NCI-H1105 treated with DMSO at 0.1 percent for 48 hours (cell line): ENCODE results near the gene COMMD4.
"Not testable (repeated sequence)": the region's sequence is repeated elsewhere in the genome, so short reads cannot be mapped to it uniquely, and the experiment has no call there.

Source experiments
- DNase-seq: peaks from one replicate; lab custom pipeline; 2025; lab: John Stamatoyannopoulos, UW

COMMD4 gene

DNA sequence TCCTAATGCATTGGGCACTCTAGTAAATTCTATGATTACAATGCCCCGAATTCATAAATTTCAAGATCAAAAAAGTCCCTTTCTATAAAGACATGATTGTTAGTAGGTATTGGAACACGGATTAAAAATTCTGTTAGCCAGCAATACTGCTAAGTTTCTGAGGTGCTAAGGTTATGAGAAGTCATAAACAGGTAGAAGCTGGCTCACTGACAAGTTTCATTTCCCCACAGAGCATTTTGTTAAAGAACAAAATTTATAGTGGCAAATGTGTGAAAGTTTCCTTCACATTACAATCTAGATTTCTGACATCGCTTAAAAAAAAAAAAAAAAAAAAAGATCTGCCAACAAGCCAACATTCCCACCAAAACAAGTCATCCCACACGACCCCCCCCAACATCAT, 44.9 kb downstream of the COMMD4 start:
- DNase-seq = no peak

GRCh38 chr15:75383986-75384385, 48.1 kb downstream of the COMMD4 start:
- DNase-seq = not testable (repeated sequence)
